ENCODE measurements around the gene SNX13. TPM values are rescaled to one million over a fixed set of nuclear protein-coding genes. Genes with fewer than 3 reads are reported as not detected.

Gene SNX13
- total RNA-seq: 26.1 and 30.1 TPM in 2 replicates

GRCh38 chr7:17940302-17940883 lies at the start of gene SNX13:
TSS of gene SNX13 (minus strand) at chr7:17940494. CDS start at chr7:17940295, 199 bp downstream.
- intact Hi-C loops (cut with micrococcal nuclease): loop anchor here (1.0 to 10.0 kb wide), 10 partner anchors 12 to 1294 kb away; partner anchors contain the start of genes AHR, BZW2 and TSPAN13

GRCh38 chr7:17989546-17989945 lies 49.3 kb upstream of the SNX13 start:
- intact Hi-C loops (cut with micrococcal nuclease): no loop called here

- intact Hi-C loops (cut with micrococcal nuclease): no loop called here
Measured at GRCh38 chr7:17988858-17989257, 48.6 kb upstream of the SNX13 start.

- intact Hi-C loops (cut with micrococcal nuclease): no loop called here
Measured at GRCh38 chr7:17988141-17988540, 47.8 kb upstream of the SNX13 start.

GRCh38 chr7:17986851-17987250 lies 46.6 kb upstream of the SNX13 start:
- intact Hi-C loops (cut with micrococcal nuclease): no loop called here

- intact Hi-C loops (cut with micrococcal nuclease): no loop called here
Measured at GRCh38 chr7:17985473-17986239, 45.4 kb upstream of the SNX13 start.

- intact Hi-C loops (cut with micrococcal nuclease): no loop called here
Measured at GRCh38 chr7:17984288-17984687, 44.0 kb upstream of the SNX13 start.

GRCh38 chr7:17983221-17984062 lies 43.1 kb upstream of the SNX13 start:
- intact Hi-C loops (cut with micrococcal nuclease): no loop called here

GRCh38 chr7:17976952-17977351 lies 36.7 kb upstream of the SNX13 start:
- intact Hi-C loops (cut with micrococcal nuclease): loop anchor here (2.0 kb wide), 1 partner anchor 16 kb away; no protein-coding TSS in a partner anchor

GRCh38 chr7:17971411-17971810 lies 31.1 kb upstream of the SNX13 start:
- intact Hi-C loops (cut with micrococcal nuclease): no loop called here

GRCh38 chr7:17968791-17969715 lies 28.8 kb upstream of the SNX13 start:
- intact Hi-C loops (cut with micrococcal nuclease): no loop called here

GRCh38 chr7:17966706-17967105 lies 26.4 kb upstream of the SNX13 start:
- intact Hi-C loops (cut with micrococcal nuclease): no loop called here

- intact Hi-C loops (cut with micrococcal nuclease): no loop called here
Measured at GRCh38 chr7:17965603-17966002, 25.3 kb upstream of the SNX13 start.

- intact Hi-C loops (cut with micrococcal nuclease): no loop called here
Measured at GRCh38 chr7:17963281-17963680, 23.0 kb upstream of the SNX13 start.

- intact Hi-C loops (cut with micrococcal nuclease): no loop called here
Measured at GRCh38 chr7:17962652-17963051, 22.4 kb upstream of the SNX13 start.

- intact Hi-C loops (cut with micrococcal nuclease): no loop called here
Measured at GRCh38 chr7:17957871-17958270, 17.6 kb upstream of the SNX13 start.

- intact Hi-C loops (cut with micrococcal nuclease): loop anchor here (1.0 kb wide), 1 partner anchor 12 kb away; the partner anchor contains the start of gene SNX13
Measured at GRCh38 chr7:17952387-17952786, 12.1 kb upstream of the SNX13 start.

- intact Hi-C loops (cut with micrococcal nuclease): loop anchor here (1.0 kb wide), 1 partner anchor 11 kb away; the partner anchor contains the start of gene SNX13
Measured at GRCh38 chr7:17951742-17952254, 11.5 kb upstream of the SNX13 start.

GRCh38 chr7:17948526-17949238 lies 8.4 kb upstream of the SNX13 start:
- intact Hi-C loops (cut with micrococcal nuclease): loop anchor here (10.0 kb wide), 2 partner anchors 1024 to 1194 kb away; partner anchors contain the start of gene TSPAN13

- intact Hi-C loops (cut with micrococcal nuclease): loop anchor here (10.0 kb wide), 2 partner anchors 1023 to 1193 kb away; partner anchors contain the start of gene TSPAN13
Measured at GRCh38 chr7:17947620-17948019, 7.3 kb upstream of the SNX13 start.

All from T-helper 1 cell treated with Interleukin-12 subunit alpha and Interleukin-12 subunit beta and Interleukin-4 antibody, amounts not matched to agents 30 ng/mL and 1 ng/mL, for 36 hours (primary cell).